Stimulated activated CD4-positive, alpha-beta T cell treated with anti-CD3 and anti-CD28 coated beads, Interleukin-4, amount 100 ng/mL, for 4 hours (primary cell): ENCODE measurements around the gene HABP4.
"Not testable (repeated sequence)": the region's sequence is repeated elsewhere in the genome, so short reads cannot be mapped to it uniquely, and the experiment has no call there.

Experiments used
- DNase-seq, 2 experiments: peaks; one replicate each; pipeline ENCODE4 v3.0.0-alpha.2; 2020

HABP4 gene

GRCh38 chr9:96500696-96501632 is 51.0 kb downstream of the HABP4 start:
- no peak for DNase-seq

- no peak for DNase-seq
These were observed 51.9 kb downstream of the HABP4 start for GRCh38 chr9:96501633-96502538.

GRCh38 chr9:96502539-96503373 is 52.8 kb downstream of the HABP4 start:
- no peak for DNase-seq

- DNase-seq, result not testable (repeated sequence)
These were observed 53.4 kb downstream of the HABP4 start for GRCh38 chr9:96503374-96503748.

- DNase-seq, result no peak
These were observed 53.9 kb downstream of the HABP4 start for GRCh38 chr9:96503918-96504317.

- DNase-seq, result no peak
These were observed 55.5 kb downstream of the HABP4 start for GRCh38 chr9:96505316-96505991.

GRCh38 chr9:96508227-96508940 is 58.4 kb downstream of the HABP4 start:
- no peak for DNase-seq

- no peak for DNase-seq
These were observed 59.1 kb downstream of the HABP4 start for GRCh38 chr9:96509026-96509425.

- no peak for DNase-seq
These were observed 59.9 kb downstream of the HABP4 start for GRCh38 chr9:96509848-96510247.

GRCh38 chr9:96510258-96510657 is 60.3 kb downstream of the HABP4 start:
- no peak for DNase-seq

- DNase-seq, result no peak
These were observed 62.3 kb downstream of the HABP4 start for GRCh38 chr9:96512240-96512639.

- no peak for DNase-seq
These were observed 63.7 kb downstream of the HABP4 start for GRCh38 chr9:96513622-96514021.

- DNase-seq, result no peak
These were observed 64.3 kb downstream of the HABP4 start for GRCh38 chr9:96514108-96514799.

GRCh38 chr9:96514800-96515158 is 64.8 kb downstream of the HABP4 start:
- DNase-seq, result no peak

GRCh38 chr9:96515621-96516470 is 65.9 kb downstream of the HABP4 start:
- no peak for DNase-seq

- DNase-seq, result no peak
These were observed 69.1 kb downstream of the HABP4 start for GRCh38 chr9:96519095-96519494.

GRCh38 chr9:96519787-96520186 is 69.8 kb downstream of the HABP4 start:
- DNase-seq, result no peak

GRCh38 chr9:96522366-96522765 is 72.4 kb downstream of the HABP4 start:
- DNase-seq, result no peak

- no peak for DNase-seq
These were observed 73.4 kb downstream of the HABP4 start for GRCh38 chr9:96523374-96523773.

- no peak for DNase-seq
These were observed 74.1 kb downstream of the HABP4 start for GRCh38 chr9:96524045-96524444.
